Left renal cortex interstitium (tissue), 4 donors: Measurements from ENCODE around the gene ULBP3. TPM values are rescaled to one million over a fixed set of nuclear protein-coding genes. Genes with fewer than 3 reads are reported as not detected.
A peak's percentile ranks its signal among the peaks of the same experiment; 100 is the strongest.
"Not testable (repeated sequence)": the region's sequence is repeated elsewhere in the genome, so short reads cannot be mapped to it uniquely, and the experiment has no call there.

ENCODE experiments used
- DNase-seq, 4 donors: peaks; one replicate each; pipeline ENCODE4 v3.0.0-alpha.2; 2013; ENCODE audit warnings: low read depth in 4 of 4, low spot score in 2 of 4, missing footprints in 1 of 4
- polyA plus RNA-seq, 4 donors: library from polyadenylated mRNA; unstranded; fragments of 120-200 nt; gene quantifications; one replicate each; pipeline ENCODE4 v1.2.1, GENCODE V29; 2013; ENCODE audit not compliant: insufficient read length in 4 of 4

The ULBP3 gene
- polyA plus RNA-seq, 4 donors, result 7.9 to 10.7 (median 9.1) TPM

- no peak for DNase-seq
Observed at GRCh38 chr6:150018846-150019580, 49.9 kb downstream of the ULBP3 start.

- not testable (repeated sequence) for DNase-seq
Observed at GRCh38 chr6:150017186-150017521, 51.8 kb downstream of the ULBP3 start.

- DNase-seq, result peak in 2 of 4 donors; percentile 41 to 60
Observed at GRCh38 chr6:150016324-150017185, 52.4 kb downstream of the ULBP3 start.

GRCh38 chr6:150015281-150016001 lies 53.5 kb downstream of the ULBP3 start:
- DNase-seq, result not testable (repeated sequence)

GRCh38 chr6:150014623-150015280 lies 54.2 kb downstream of the ULBP3 start:
- DNase-seq, result not testable (repeated sequence)

- not testable (repeated sequence) for DNase-seq
Observed at GRCh38 chr6:150013785-150014622, 54.9 kb downstream of the ULBP3 start.

GRCh38 chr6:150012846-150013784 lies 55.8 kb downstream of the ULBP3 start:
- DNase-seq, result not testable (repeated sequence)

Other genes starting within 250 kb of the ULBP3 start
- gene LRP11, start 204.8 kb downstream of the ULBP3 start, polyA plus RNA-seq, result 10 to 100 TPM; 33.0 to 36.0 (median 34.0) TPM
- 1 to 10 TPM in 1 of 4 donors, under 1 TPM in 3; 0.29 to 1.1 (median 0.70) TPM for gene RAET1E, start 171.0 kb downstream of the ULBP3 start, polyA plus RNA-seq
- 1 to 10 TPM in 3 of 4 donors, under 1 TPM in 1; 0.90 to 1.8 (median 1.2) TPM for gene RAET1G, start 146.0 kb downstream of the ULBP3 start, polyA plus RNA-seq
- under 1 TPM; 0.41 to 0.74 (median 0.54) TPM for gene ULBP2, start 127.1 kb downstream of the ULBP3 start, polyA plus RNA-seq
- gene ULBP1, start 105.2 kb downstream of the ULBP3 start, polyA plus RNA-seq, result 1 to 10 TPM in 3 of 4 donors, under 1 TPM in 1; 0.99 to 1.8 (median 1.6) TPM
- not detected for gene RAET1L, start 43.6 kb downstream of the ULBP3 start, polyA plus RNA-seq
- 10 to 100 TPM; 19.0 to 23.3 (median 21.3) TPM for gene PPP1R14C, start 73.9 kb upstream of the ULBP3 start, polyA plus RNA-seq